ENCODE measurements around the gene MKKS.

MKKS gene

GRCh38 chr20:10368702-10369041 lies 65.3 kb downstream of the MKKS start:
- no peaks in the 10 kb centered on the region; the same call in 1 of the 2 replicates for H3K4me1 ChIP-seq (ENCODE audit: control insufficient read depth, insufficient read depth, low read length)
- no peak overlapping the region for H3K4me3 ChIP-seq (ENCODE audit: low read depth, low read length)
- no peak overlapping the region for H3K9ac ChIP-seq (ENCODE audit: low read depth, low read length)
- H3K36me3 ChIP-seq (ENCODE audit: control insufficient read depth, insufficient read depth, low read length) = no peaks in the 10 kb centered on the region
- no peak overlapping the region for H3K27ac ChIP-seq (ENCODE audit: low read depth, low read length)
- H3K27me3 ChIP-seq (ENCODE audit: control insufficient read depth, insufficient read depth, low read length) = no peaks in the 10 kb centered on the region
- H3K9me3 ChIP-seq (ENCODE audit: control insufficient read depth, insufficient read depth, low read length) = no peaks in the 10 kb centered on the region

GRCh38 chr20:10367943-10368701 lies 65.9 kb downstream of the MKKS start:
- Histone ChIP-seq H3K9ac (ENCODE audit: low read depth, low read length) (no peak overlapping the region), H3K27ac (ENCODE audit: low read depth, low read length) (no peak overlapping the region), H3K4me1 (ENCODE audit: control insufficient read depth, insufficient read depth, low read length) (no peaks in the 10 kb centered on the region; the same call in 1 of the 2 replicates), H3K36me3 (ENCODE audit: control insufficient read depth, insufficient read depth, low read length) (no peaks in the 10 kb centered on the region), H3K9me3 (ENCODE audit: control insufficient read depth, insufficient read depth, low read length) (no peaks in the 10 kb centered on the region), H3K4me3 (ENCODE audit: low read depth, low read length) (no peak overlapping the region), H3K27me3 (ENCODE audit: control insufficient read depth, insufficient read depth, low read length) (no peaks in the 10 kb centered on the region)

- H3K27ac ChIP-seq (ENCODE audit: low read depth, low read length) = no peak overlapping the region
These were observed 66.4 kb downstream of the MKKS start for GRCh38 chr20:10367693-10367942.

GRCh38 chr20:10366898-10367692 lies 66.9 kb downstream of the MKKS start:
- Histone ChIP-seq H3K27me3 (ENCODE audit: control insufficient read depth, insufficient read depth, low read length) (no peaks in the 10 kb centered on the region), H3K9me3 (ENCODE audit: control insufficient read depth, insufficient read depth, low read length) (no peaks in the 10 kb centered on the region), H3K27ac (ENCODE audit: low read depth, low read length) (no peak overlapping the region), H3K4me3 (ENCODE audit: low read depth, low read length) (no peak overlapping the region), H3K9ac (ENCODE audit: low read depth, low read length) (no peak overlapping the region), H3K4me1 (ENCODE audit: control insufficient read depth, insufficient read depth, low read length) (no peaks in the 10 kb centered on the region; the same call in 1 of the 2 replicates), H3K36me3 (ENCODE audit: control insufficient read depth, insufficient read depth, low read length) (no peaks in the 10 kb centered on the region)

More at GRCh38 chr20:10367693-10367942, 66.4 kb downstream of the MKKS start:
- Histone ChIP-seq H3K4me3 (ENCODE audit: low read depth, low read length) (no peak overlapping the region), H3K36me3 (ENCODE audit: control insufficient read depth, insufficient read depth, low read length) (no peaks in the 10 kb centered on the region), H3K9ac (ENCODE audit: low read depth, low read length) (no peak overlapping the region), H3K27me3 (ENCODE audit: control insufficient read depth, insufficient read depth, low read length) (no peaks in the 10 kb centered on the region), H3K9me3 (ENCODE audit: control insufficient read depth, insufficient read depth, low read length) (no peaks in the 10 kb centered on the region), H3K4me1 (ENCODE audit: control insufficient read depth, insufficient read depth, low read length) (no peaks in the 10 kb centered on the region; the same call in 1 of the 2 replicates)

- Histone ChIP-seq H3K4me1 (ENCODE audit: control insufficient read depth, insufficient read depth, low read length) (no peaks in the 10 kb centered on the region), H3K9ac (ENCODE audit: low read depth, low read length) (no peak overlapping the region), H3K27ac (ENCODE audit: low read depth, low read length) (no peak overlapping the region), H3K4me3 (ENCODE audit: low read depth, low read length) (no peak overlapping the region), H3K9me3 (ENCODE audit: control insufficient read depth, insufficient read depth, low read length) (no peaks in the 10 kb centered on the region), H3K27me3 (ENCODE audit: control insufficient read depth, insufficient read depth, low read length) (no peaks in the 10 kb centered on the region), H3K36me3 (ENCODE audit: control insufficient read depth, insufficient read depth, low read length) (no peaks in the 10 kb centered on the region)
These were observed 71.3 kb downstream of the MKKS start for GRCh38 chr20:10362674-10363073.

GRCh38 chr20:10360878-10361277 lies 73.1 kb downstream of the MKKS start:
- no peaks in the 10 kb centered on the region for H3K36me3 ChIP-seq (ENCODE audit: control insufficient read depth, insufficient read depth, low read length)
- H3K4me3 ChIP-seq (ENCODE audit: low read depth, low read length) = no peak overlapping the region
- H3K4me1 ChIP-seq (ENCODE audit: control insufficient read depth, insufficient read depth, low read length) = no peaks in the 10 kb centered on the region
- H3K9ac ChIP-seq (ENCODE audit: low read depth, low read length) = no peak overlapping the region
- H3K27me3 ChIP-seq (ENCODE audit: control insufficient read depth, insufficient read depth, low read length) = no peaks in the 10 kb centered on the region
- H3K27ac ChIP-seq (ENCODE audit: low read depth, low read length) = no peak overlapping the region
- no peaks in the 10 kb centered on the region for H3K9me3 ChIP-seq (ENCODE audit: control insufficient read depth, insufficient read depth, low read length)

GRCh38 chr20:10359621-10360040 lies 74.4 kb downstream of the MKKS start:
- H3K4me3 ChIP-seq (ENCODE audit: low read depth, low read length) = no peak overlapping the region
- no peak overlapping the region for H3K27ac ChIP-seq (ENCODE audit: low read depth, low read length)
- no peaks in the 10 kb centered on the region for H3K4me1 ChIP-seq (ENCODE audit: control insufficient read depth, insufficient read depth, low read length)
- no peaks in the 10 kb centered on the region for H3K36me3 ChIP-seq (ENCODE audit: control insufficient read depth, insufficient read depth, low read length)
- H3K9me3 ChIP-seq (ENCODE audit: control insufficient read depth, insufficient read depth, low read length) = no peaks in the 10 kb centered on the region
- H3K9ac ChIP-seq (ENCODE audit: low read depth, low read length) = no peak overlapping the region
- no peaks in the 10 kb centered on the region for H3K27me3 ChIP-seq (ENCODE audit: control insufficient read depth, insufficient read depth, low read length)

- Histone ChIP-seq H3K27ac (ENCODE audit: low read depth, low read length) (no peak overlapping the region), H3K4me3 (ENCODE audit: low read depth, low read length) (no peak overlapping the region), H3K36me3 (ENCODE audit: control insufficient read depth, insufficient read depth, low read length) (no peaks in the 10 kb centered on the region), H3K4me1 (ENCODE audit: control insufficient read depth, insufficient read depth, low read length) (peaks cover 8% of the 10 kb centered on the region), H3K9ac (ENCODE audit: low read depth, low read length) (no peak overlapping the region), H3K27me3 (ENCODE audit: control insufficient read depth, insufficient read depth, low read length) (no peaks in the 10 kb centered on the region), H3K9me3 (ENCODE audit: control insufficient read depth, insufficient read depth, low read length) (no peaks in the 10 kb centered on the region)
These were observed 76.0 kb downstream of the MKKS start for GRCh38 chr20:10357974-10358373.

- Histone ChIP-seq H3K27me3 (ENCODE audit: control insufficient read depth, insufficient read depth, low read length) (no peaks in the 10 kb centered on the region), H3K9me3 (ENCODE audit: control insufficient read depth, insufficient read depth, low read length) (no peaks in the 10 kb centered on the region), H3K4me1 (ENCODE audit: control insufficient read depth, insufficient read depth, low read length) (peaks cover 15% of the 10 kb centered on the region), H3K4me3 (ENCODE audit: low read depth, low read length) (no peak overlapping the region), H3K27ac (ENCODE audit: low read depth, low read length) (no peak overlapping the region), H3K36me3 (ENCODE audit: control insufficient read depth, insufficient read depth, low read length) (no peaks in the 10 kb centered on the region), H3K9ac (ENCODE audit: low read depth, low read length) (no peak overlapping the region)
These were observed 76.8 kb downstream of the MKKS start for GRCh38 chr20:10357061-10357708.

GRCh38 chr20:10356628-10357027 lies 77.4 kb downstream of the MKKS start:
- Histone ChIP-seq H3K9ac (ENCODE audit: low read depth, low read length) (no peak overlapping the region), H3K36me3 (ENCODE audit: control insufficient read depth, insufficient read depth, low read length) (no peaks in the 10 kb centered on the region), H3K4me1 (ENCODE audit: control insufficient read depth, insufficient read depth, low read length) (peaks cover 19% of the 10 kb centered on the region), H3K27ac (ENCODE audit: low read depth, low read length) (no peak overlapping the region), H3K4me3 (ENCODE audit: low read depth, low read length) (no peak overlapping the region), H3K9me3 (ENCODE audit: control insufficient read depth, insufficient read depth, low read length) (no peaks in the 10 kb centered on the region), H3K27me3 (ENCODE audit: control insufficient read depth, insufficient read depth, low read length) (no peaks in the 10 kb centered on the region)

Measured in HUES48 (cell line).